Hepatocyte (in vitro differentiated cells): ENCODE data around the gene TMPRSS11D. TPM values are rescaled to one million over a fixed set of nuclear protein-coding genes. Genes with fewer than 3 reads are reported as not detected.

Experiments
- DNase-seq: peaks from one replicate; pipeline ENCODE4 v3.0.0-alpha.2; 2016; ENCODE audit warnings: low spot score
- H2AFZ ChIP-seq: fragments of 200-600 bp; sonication (generic); 2 replicates; pipeline ENCODE4 v1.6.0; 2016; ENCODE audit warnings: antibody characterized with exemption, mild to moderate bottlenecking
- H3K27ac ChIP-seq: fragments of 200-600 bp; sonication (generic); 2 replicates; pipeline ENCODE4 v1.5.1; 2016; ENCODE audit warnings: mild to moderate bottlenecking
- H3K27me3 ChIP-seq: fragments of 200-600 bp; sonication (generic); 2 replicates; pipeline ENCODE4 v1.6.1; 2016
- H3K36me3 ChIP-seq: fragments of 200-600 bp; sonication (generic); replicated peaks from 2 replicates; pipeline ENCODE4 v1.5.1; 2016; ENCODE audit warnings: low read depth; ENCODE audit not compliant: insufficient read depth
- H3K4me1 ChIP-seq: fragments of 200-600 bp; sonication (generic); 2 replicates; pipeline ENCODE4 v1.5.1; 2016; ENCODE audit warnings: mild to moderate bottlenecking, moderate library complexity; ENCODE audit not compliant: insufficient read depth
- H3K4me2 ChIP-seq: fragments of 200-600 bp; sonication (generic); 2 replicates; pipeline ENCODE4 v1.6.0; 2016
- H3K4me3 ChIP-seq: fragments of 200-600 bp; sonication (generic); 2 replicates; pipeline ENCODE4 v1.5.1; 2016; ENCODE audit warnings: mild to moderate bottlenecking
- H3K79me2 ChIP-seq: fragments of 200-600 bp; sonication (generic); 2 replicates; pipeline ENCODE4 v1.6.0; 2017; ENCODE audit warnings: mild to moderate bottlenecking
- H3K9me2 ChIP-seq: fragments of 200-600 bp; sonication (generic); replicated peaks from 2 replicates; pipeline ENCODE4 v1.6.0; 2017; ENCODE audit warnings: mild to moderate bottlenecking; ENCODE audit not compliant: insufficient read depth
- H3K9me3 ChIP-seq: fragments of 200-600 bp; sonication (generic); 2 replicates; pipeline ENCODE4 v1.5.1; 2016; ENCODE audit warnings: low read depth, mild to moderate bottlenecking
- H4K20me1 ChIP-seq: fragments of 200-600 bp; sonication (generic); 2 replicates; pipeline ENCODE4 v1.6.0; 2016; ENCODE audit warnings: mild to moderate bottlenecking; ENCODE audit not compliant: insufficient read depth, poor library complexity, severe bottlenecking
- EZH2 ChIP-seq: fragments of 200-600 bp; sonication (generic); IDR thresholded peaks from 2 replicates; pipeline ENCODE4 v1.6.1; 2016; ENCODE audit warnings: antibody characterized with exemption, mild to moderate bottlenecking, borderline replicate concordance
- EZH2phosphoT487 ChIP-seq: fragments of 200-600 bp; sonication (generic); IDR thresholded peaks from one replicate; pipeline ENCODE4 v1.6.1; 2018; ENCODE audit warnings: antibody characterized with exemption, mild to moderate bottlenecking, low read depth, moderate library complexity; ENCODE audit not compliant: unreplicated experiment, severe bottlenecking
- WGBS: methylation state at CpG from one replicate; pipeline ENCODE4 v1.1.6; 2016; ENCODE audit warnings: low lambda C conversion rate; ENCODE audit errors: missing lambda C conversion rate; 5-methylcytosine and 5-hydroxymethylcytosine counted together
- polyA plus RNA-seq: library from polyadenylated mRNA; unstranded; fragments of >200 nt; fragmentation: Nextera tagmentation; extraction: Ambion mirVana; gene quantifications from 2 replicates; pipeline ENCODE4 v1.2.1, GENCODE V29; 2016
- total RNA-seq: library from RNA; depleted of rRNA; stranded (reverse); fragments of >200 nt; gene quantifications from 2 replicates; pipeline ENCODE4 v1.2.3, GENCODE V29; 2014
- TF ChIP-seq, protein P1 (sequence below): fragments of 200-600 bp; sonication (generic); IDR thresholded peaks from 2 replicates; pipeline ENCODE4 v1.5.1; 2016; ENCODE audit warnings: antibody characterized with exemption, mild to moderate bottlenecking; ENCODE audit not compliant: poor library complexity

Gene TMPRSS11D
- total and polyA plus RNA-seq, 2 experiments from 2014 or later: 0.23 TPM; not detected in 1

- no peak for TF ChIP-seq EZH2
- TF ChIP-seq EZH2phosphoT487: no peak
- TF ChIP-seq, protein P1, sequence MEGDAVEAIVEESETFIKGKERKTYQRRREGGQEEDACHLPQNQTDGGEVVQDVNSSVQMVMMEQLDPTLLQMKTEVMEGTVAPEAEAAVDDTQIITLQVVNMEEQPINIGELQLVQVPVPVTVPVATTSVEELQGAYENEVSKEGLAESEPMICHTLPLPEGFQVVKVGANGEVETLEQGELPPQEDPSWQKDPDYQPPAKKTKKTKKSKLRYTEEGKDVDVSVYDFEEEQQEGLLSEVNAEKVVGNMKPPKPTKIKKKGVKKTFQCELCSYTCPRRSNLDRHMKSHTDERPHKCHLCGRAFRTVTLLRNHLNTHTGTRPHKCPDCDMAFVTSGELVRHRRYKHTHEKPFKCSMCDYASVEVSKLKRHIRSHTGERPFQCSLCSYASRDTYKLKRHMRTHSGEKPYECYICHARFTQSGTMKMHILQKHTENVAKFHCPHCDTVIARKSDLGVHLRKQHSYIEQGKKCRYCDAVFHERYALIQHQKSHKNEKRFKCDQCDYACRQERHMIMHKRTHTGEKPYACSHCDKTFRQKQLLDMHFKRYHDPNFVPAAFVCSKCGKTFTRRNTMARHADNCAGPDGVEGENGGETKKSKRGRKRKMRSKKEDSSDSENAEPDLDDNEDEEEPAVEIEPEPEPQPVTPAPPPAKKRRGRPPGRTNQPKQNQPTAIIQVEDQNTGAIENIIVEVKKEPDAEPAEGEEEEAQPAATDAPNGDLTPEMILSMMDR: no peak
- Histone ChIP-seq H3K9me3 (no peaks in the 10 kb centered on the region), H3K79me2 (no peaks in the 10 kb centered on the region), H3K4me3 (no peak overlapping the region), H3K27me3 (no peaks in the 10 kb centered on the region), H3K36me3 (no peaks in the 10 kb centered on the region), H4K20me1 (no peaks in the 10 kb centered on the region), H3K4me2 (no peak overlapping the region), H3K9me2 (no peaks in the 10 kb centered on the region), H3K27ac (no peak overlapping the region), H3K4me1 (no peaks in the 10 kb centered on the region), H2AFZ (no peak overlapping the region)
- DNase-seq: no peak
- 78% methylated on average over 4 of the region's 4 CpGs for WGBS
These were observed 14.1 kb downstream of the TMPRSS11D start for GRCh38 chr4:67869580-67870190.

DNA sequence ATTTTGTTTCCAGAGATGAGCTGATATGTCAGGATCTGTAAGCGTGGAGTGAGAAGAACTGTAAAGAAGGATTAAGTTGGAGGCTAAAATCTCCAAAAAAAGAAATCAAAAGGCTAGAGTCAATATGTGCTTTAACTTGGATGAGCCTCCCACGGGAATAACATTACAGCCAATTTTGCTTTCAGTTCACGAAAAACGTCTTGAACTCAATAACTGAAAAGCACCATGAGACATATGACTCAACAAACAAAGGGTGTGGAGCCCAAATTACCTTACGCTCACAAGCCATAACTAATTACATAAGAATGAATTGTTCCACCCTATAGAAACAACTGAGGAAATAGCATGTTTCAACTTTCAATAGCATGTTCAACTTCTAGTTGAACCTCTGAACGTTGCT is 22.3 kb downstream of the TMPRSS11D start:
- H4K20me1 ChIP-seq: no peaks in the 10 kb centered on the region
- H3K4me2 ChIP-seq: no peak overlapping the region
- no peaks in the 10 kb centered on the region for H3K4me1 ChIP-seq
- TF ChIP-seq, protein P1: no peak
- TF ChIP-seq EZH2 (no peak), EZH2phosphoT487 (no peak)
- no peaks in the 10 kb centered on the region for H3K9me2 ChIP-seq
- H3K27ac ChIP-seq: no peak overlapping the region
- no peak for DNase-seq
- no peaks in the 10 kb centered on the region for H3K27me3 ChIP-seq
- no peaks in the 10 kb centered on the region for H3K9me3 ChIP-seq
- H3K36me3 ChIP-seq: no peaks in the 10 kb centered on the region
- no peak overlapping the region for H3K4me3 ChIP-seq
- H3K79me2 ChIP-seq: no peaks in the 10 kb centered on the region
- 76% methylated on average over 6 of the region's 6 CpGs for WGBS
- no peak overlapping the region for H2AFZ ChIP-seq

DNA sequence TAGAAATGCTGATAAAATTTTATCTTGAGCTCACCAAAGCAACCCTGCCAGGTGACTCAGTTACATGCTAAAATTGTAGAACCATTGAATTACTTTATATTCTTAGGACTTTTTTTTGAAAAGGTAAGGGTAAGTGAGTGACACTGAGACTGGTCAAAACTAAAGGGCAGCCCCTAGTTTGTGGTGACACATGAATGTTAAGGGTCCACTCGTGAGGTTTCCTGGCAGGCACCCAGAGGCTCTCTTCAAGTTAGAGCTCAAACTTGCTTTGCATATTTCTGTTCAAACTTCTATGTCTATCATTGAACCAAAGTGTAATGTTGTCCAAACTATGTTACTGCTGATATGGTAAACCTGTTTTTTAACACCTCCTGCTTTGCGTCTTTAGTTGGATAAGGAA is 30.5 kb downstream of the TMPRSS11D start:
- no peaks in the 10 kb centered on the region for H3K9me3 ChIP-seq
- no peaks in the 10 kb centered on the region for H3K27me3 ChIP-seq
- H3K4me3 ChIP-seq: no peak overlapping the region
- 87% methylated on average over 2 of the region's 2 CpGs for WGBS
- no peaks in the 10 kb centered on the region for H3K9me2 ChIP-seq
- no peaks in the 10 kb centered on the region for H3K4me1 ChIP-seq
- H3K79me2 ChIP-seq: no peaks in the 10 kb centered on the region
- H3K36me3 ChIP-seq: no peaks in the 10 kb centered on the region
- H3K27ac ChIP-seq: no peak overlapping the region
- H2AFZ ChIP-seq: no peak overlapping the region
- no peak for DNase-seq
- TF ChIP-seq EZH2 (no peak), EZH2phosphoT487 (no peak)
- TF ChIP-seq, protein P1: no peak
- no peak overlapping the region for H3K4me2 ChIP-seq
- H4K20me1 ChIP-seq: no peaks in the 10 kb centered on the region
